ENCODE data around the gene CCNT1. TPM values are rescaled to one million over a fixed set of nuclear protein-coding genes. Genes with fewer than 3 reads are reported as not detected.

Gene CCNT1
- total and polyA plus RNA-seq, 12 donors: 2.7 to 27.2 (median 22.5) TPM

DNA sequence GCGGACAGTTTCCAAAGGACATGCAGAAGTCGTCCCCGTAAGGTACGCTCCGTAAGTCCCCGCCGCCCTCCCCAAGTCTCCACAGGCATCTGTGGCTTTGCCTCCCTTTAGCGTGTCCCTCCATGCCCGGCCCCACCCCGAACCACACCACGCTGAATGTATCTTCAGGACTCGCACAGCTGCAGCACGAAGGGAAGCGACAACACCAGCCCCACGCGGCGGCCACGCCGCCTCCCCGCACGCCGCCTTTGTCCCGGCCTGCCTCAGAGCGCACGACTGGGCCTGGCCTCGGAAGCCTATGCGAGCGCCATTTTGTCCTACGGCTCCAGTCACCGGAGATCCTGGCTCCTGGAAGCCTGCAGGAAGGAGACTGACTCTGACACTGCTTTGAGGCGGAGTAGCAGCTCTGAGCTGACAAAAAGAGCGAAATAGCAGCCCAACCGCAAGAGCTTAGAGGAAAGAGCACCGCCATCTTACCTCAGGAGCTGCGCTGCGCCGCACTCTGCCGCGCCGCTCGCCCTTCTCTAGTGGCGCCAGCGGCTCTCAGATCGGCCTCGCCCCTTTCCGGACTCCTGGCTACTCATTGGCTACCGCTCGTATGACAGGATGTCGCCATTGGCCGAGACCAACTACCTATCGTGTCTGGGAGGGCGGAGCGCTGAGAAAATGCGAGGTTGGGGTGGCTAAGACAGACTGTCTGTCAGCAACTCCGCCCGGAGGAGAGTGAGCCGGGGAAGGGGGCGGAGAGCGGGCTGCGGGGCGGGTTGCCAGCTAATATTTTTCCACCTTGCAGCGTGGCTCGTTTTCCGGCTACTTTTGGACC, 34.6 kb downstream of the CCNT1 start, which contains the start of gene KANSL2:
KANSL2 (minus strand) TSS at position 529 of the 823 bp plus-strand sequence. CDS start 606 bp downstream, outside the sequence.
- 0% methylated on average over 64 of the region's 64 CpGs for WGBS, 2 donors
- Histone ChIP-seq H3K9me3 (no peaks in the 10 kb centered on the region), H3K4me3 (peak within 1 kb of the TSS; percentile 72 to 98 (median 86)), H3K27ac (peak within 1 kb of the TSS; percentile 89 to 99 (median 95)), H3K36me3 (peaks cover 0 to 37% (median 12%) of the 10 kb centered on the region in 9 donors), H3K4me1 (peaks cover 3 to 51% (median 48%) of the 10 kb centered on the region in 9 donors), H3K27me3 (no peaks in the 10 kb centered on the region)
- ATAC-seq (peak; percentile 97 to 100 (median 99)), DNase-seq (peak; percentile 96 to 99)
- intact Hi-C loops (cut with DNase I): loop anchor here in 1 of 10 donors (1.0 to 5.0 kb wide), 2 partner anchors 34 to 105 kb away; partner anchors contain the start of genes ADCY6 and CCNT1
- TF ChIP-seq, protein P1, sequence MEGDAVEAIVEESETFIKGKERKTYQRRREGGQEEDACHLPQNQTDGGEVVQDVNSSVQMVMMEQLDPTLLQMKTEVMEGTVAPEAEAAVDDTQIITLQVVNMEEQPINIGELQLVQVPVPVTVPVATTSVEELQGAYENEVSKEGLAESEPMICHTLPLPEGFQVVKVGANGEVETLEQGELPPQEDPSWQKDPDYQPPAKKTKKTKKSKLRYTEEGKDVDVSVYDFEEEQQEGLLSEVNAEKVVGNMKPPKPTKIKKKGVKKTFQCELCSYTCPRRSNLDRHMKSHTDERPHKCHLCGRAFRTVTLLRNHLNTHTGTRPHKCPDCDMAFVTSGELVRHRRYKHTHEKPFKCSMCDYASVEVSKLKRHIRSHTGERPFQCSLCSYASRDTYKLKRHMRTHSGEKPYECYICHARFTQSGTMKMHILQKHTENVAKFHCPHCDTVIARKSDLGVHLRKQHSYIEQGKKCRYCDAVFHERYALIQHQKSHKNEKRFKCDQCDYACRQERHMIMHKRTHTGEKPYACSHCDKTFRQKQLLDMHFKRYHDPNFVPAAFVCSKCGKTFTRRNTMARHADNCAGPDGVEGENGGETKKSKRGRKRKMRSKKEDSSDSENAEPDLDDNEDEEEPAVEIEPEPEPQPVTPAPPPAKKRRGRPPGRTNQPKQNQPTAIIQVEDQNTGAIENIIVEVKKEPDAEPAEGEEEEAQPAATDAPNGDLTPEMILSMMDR (IDR thresholded peaks at IDR 0.05): peak in 1 of 9 donors; percentile 8

DNA sequence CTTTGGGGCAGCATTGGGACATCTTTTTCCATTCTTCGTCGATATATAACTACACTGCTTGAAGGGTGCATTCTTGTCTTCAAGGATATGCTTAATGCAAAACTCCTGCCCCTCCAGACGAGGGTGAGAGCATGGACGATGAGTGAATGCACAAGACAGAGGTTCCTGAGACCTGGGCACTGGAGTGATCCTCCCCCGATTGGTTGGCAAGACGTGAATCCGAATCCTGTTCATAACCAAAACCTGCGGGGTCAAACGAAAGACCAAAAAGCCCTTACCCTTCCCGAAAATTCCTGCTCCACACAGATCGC, 35.2 kb downstream of the CCNT1 start:
- H3K27me3 ChIP-seq: no peaks in the 10 kb centered on the region
- peak overlapping the region; percentile 72 to 98 (median 86) for H3K4me3 ChIP-seq
- peak in 5 of 8 donors; percentile 0 to 4 (median 2) for ATAC-seq
- peaks cover 3 to 54% (median 49%) of the 10 kb centered on the region in 9 donors for H3K4me1 ChIP-seq
- peaks cover 0 to 43% (median 12%) of the 10 kb centered on the region in 9 donors for H3K36me3 ChIP-seq
- H3K9me3 ChIP-seq: no peaks in the 10 kb centered on the region
- no peak for DNase-seq
- peak overlapping the region in 9 of 10 donors; percentile 89 to 99 (median 95) for H3K27ac ChIP-seq
- TF ChIP-seq, protein P1 (IDR thresholded peaks at IDR 0.05): no peak
- intact Hi-C loops (cut with DNase I): loop anchor here in 1 of 10 donors (5.0 kb wide), 1 partner anchor 106 kb away; the partner anchor contains the start of gene ADCY6
- WGBS, 2 donors: 0 to 1% methylated on average over 11 of the region's 11 CpGs

DNA sequence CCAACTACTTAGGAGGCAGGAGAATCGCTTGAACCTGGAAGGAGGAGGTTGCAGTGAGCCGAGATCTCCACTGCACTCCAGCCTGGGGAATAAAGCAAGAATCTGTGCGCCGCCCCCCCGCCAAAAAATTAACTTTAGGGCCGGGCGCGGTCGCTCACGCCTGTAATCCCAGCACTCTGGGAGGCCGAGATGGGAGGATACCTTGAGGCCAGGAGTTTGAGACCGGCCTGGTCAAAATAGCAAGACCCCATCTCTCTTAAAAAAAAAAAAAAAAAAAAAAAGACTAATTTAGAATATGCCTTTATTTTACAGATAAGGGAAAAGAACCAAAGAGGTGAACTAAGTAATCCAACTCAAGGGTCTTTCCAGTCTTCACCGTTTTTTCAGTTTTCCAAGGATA, 35.6 kb downstream of the CCNT1 start:
- H3K9me3 ChIP-seq: no peaks in the 10 kb centered on the region
- 85 to 86% methylated on average over 13 of the region's 13 CpGs for WGBS, 2 donors
- peak overlapping the region in 4 of 10 donors; percentile 95 to 99 (median 98) for H3K27ac ChIP-seq
- H3K4me1 ChIP-seq: peaks cover 3 to 58% (median 50%) of the 10 kb centered on the region in 9 donors
- H3K4me3 ChIP-seq: peak overlapping the region; percentile 72 to 98 (median 86)
- ATAC-seq (no peak), DNase-seq (peak in 1 of 2 donors; percentile 6)
- peaks cover 0 to 48% (median 12%) of the 10 kb centered on the region in 9 donors for H3K36me3 ChIP-seq
- no peaks in the 10 kb centered on the region for H3K27me3 ChIP-seq
- TF ChIP-seq, protein P1 (IDR thresholded peaks at IDR 0.05): no peak
- intact Hi-C loops (cut with DNase I): loop anchor here in 1 of 10 donors (5.0 kb wide), 1 partner anchor 106 kb away; the partner anchor contains the start of gene ADCY6

DNA sequence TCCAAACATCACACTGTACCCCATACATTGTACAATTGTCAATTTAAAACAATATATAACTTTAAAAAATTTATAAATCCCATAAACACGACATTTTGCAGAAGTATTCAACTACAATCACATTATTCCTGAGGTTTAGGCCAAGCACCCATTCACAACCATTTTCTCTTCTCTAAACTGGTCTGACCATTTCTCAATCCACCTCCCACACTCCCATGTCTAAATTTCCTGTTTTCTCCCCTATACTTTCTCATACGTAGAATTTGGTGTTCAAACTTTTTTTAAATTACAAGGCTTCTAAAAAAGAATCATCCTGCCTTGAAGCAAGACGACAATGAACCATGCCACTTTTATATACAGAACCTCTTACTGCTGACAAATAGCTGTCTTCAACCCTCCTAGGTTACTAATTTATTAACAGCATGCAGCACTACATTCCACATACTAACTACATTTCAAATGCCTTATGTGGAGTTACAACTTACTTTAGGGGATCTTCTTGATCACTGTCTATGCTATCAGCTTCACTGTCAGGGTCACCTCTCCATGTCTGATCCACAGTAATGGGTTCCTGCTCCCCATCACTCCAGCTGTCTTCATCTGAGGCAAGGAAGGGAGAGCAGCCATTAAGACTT, 37.8 kb downstream of the CCNT1 start:
- Histone ChIP-seq H3K36me3 (peaks cover 0 to 70% (median 14%) of the 10 kb centered on the region in 9 donors), H3K9me3 (no peaks in the 10 kb centered on the region), H3K4me1 (peaks cover 3 to 72% (median 62%) of the 10 kb centered on the region in 9 donors), H3K4me3 (peak overlapping the region in 2 of 10 donors; percentile 3 to 13), H3K27ac (peak overlapping the region in 2 of 10 donors; percentile 29 to 32), H3K27me3 (no peaks in the 10 kb centered on the region)
- TF ChIP-seq, protein P1 (IDR thresholded peaks at IDR 0.05): no peak
- intact Hi-C loops (cut with DNase I): no loop called here
- no peak for ATAC-seq
- DNase-seq: no peak
- 59 to 60% methylated on average over 3 of the region's 3 CpGs for WGBS, 2 donors
